IMR-90 (cell line): ENCODE measurements around the gene FAM193A. TPM values are rescaled to one million over a fixed set of nuclear protein-coding genes. Genes with fewer than 3 reads are reported as not detected.

ENCODE experiments used
- ATAC-seq: fragments of 200-7000 bp; cut with Tn5 transposase; 2 replicates; pipeline ENCODE4 v1.9.1; 2020; ENCODE audit warnings: low read depth, mild to moderate bottlenecking, moderate library complexity
- BruUV-seq: library from RNA; stranded (reverse); fragments of 400-500 nt; replicated peaks from 2 replicates; lab custom pipeline; 2021; lab: Mats Ljungman, UMichigan
- CTCF ChIA-PET: fragments of 300-600 bp; formaldehyde crosslinking; extraction: SDS; loops from one replicate; lab custom pipeline; 2021; ENCODE audit warnings: antibody characterized with exemption; lab: Yijun Ruan, JAX
- POLR2A ChIA-PET: fragments of 300-600 bp; sonication (Branson Sonifier 250); formaldehyde crosslinking; loops from one replicate; lab custom pipeline; 2022; ENCODE audit warnings: antibody characterized with exemption; ENCODE audit not compliant: unreplicated experiment; lab: Charles Lee
- DNase-seq: peaks from one replicate; pipeline ENCODE4 v3.0.0; 2013
- H2AFZ ChIP-seq: replicated peaks from 2 replicates; pipeline ENCODE3; 2013; ENCODE audit warnings: low read length, mild to moderate bottlenecking; ENCODE audit not compliant: poor library complexity
- H2AK5ac ChIP-seq: 2 replicates; pipeline ENCODE4 v1.6.1; 2013; ENCODE audit warnings: low read depth, low read length, inconsistent platforms
- H2AK9ac ChIP-seq: replicated peaks from 2 replicates; pipeline ENCODE3; 2013; ENCODE audit warnings: mild to moderate bottlenecking, low read depth, low read length, moderate library complexity; ENCODE audit not compliant: poor library complexity
- H2BK120ac ChIP-seq: 2 replicates; pipeline ENCODE4 v1.6.1; 2013; ENCODE audit warnings: low read depth, low read length, inconsistent platforms
- H2BK15ac ChIP-seq: 3 replicates; pipeline ENCODE4 v1.6.1; 2013; ENCODE audit warnings: low read depth, low read length, inconsistent platforms
- H2BK20ac ChIP-seq: 2 replicates; pipeline ENCODE4 v1.6.1; 2013; ENCODE audit warnings: low read depth, mild to moderate bottlenecking, inconsistent platforms, low read length, moderate library complexity
- H2BK5ac ChIP-seq: 2 replicates; pipeline ENCODE4 v1.6.1; 2013; ENCODE audit warnings: mild to moderate bottlenecking, low read depth, low read length, inconsistent platforms; ENCODE audit not compliant: poor library complexity, severe bottlenecking
- H3K14ac ChIP-seq: replicated peaks from 2 replicates; pipeline ENCODE4 v1.6.1; 2013; ENCODE audit warnings: low read depth, low read length, inconsistent platforms
- H3K18ac ChIP-seq: 2 replicates; pipeline ENCODE4 v1.6.1; 2013; ENCODE audit warnings: low read depth, low read length, control low read depth
- H3K23ac ChIP-seq: 2 replicates; pipeline ENCODE4 v1.6.1; 2013; ENCODE audit warnings: low read depth, low read length, inconsistent platforms
- H3K27ac ChIP-seq: 2 replicates; pipeline ENCODE4 v1.5.1; 2013; ENCODE audit warnings: mild to moderate bottlenecking, control low read depth, low read length; ENCODE audit not compliant: insufficient read depth
- H3K27me3 ChIP-seq: 2 replicates; pipeline ENCODE4 v1.6.1; 2013; ENCODE audit warnings: low read length; ENCODE audit not compliant: control insufficient read depth, insufficient read depth
- H3K36me3 ChIP-seq: 2 replicates; pipeline ENCODE4 v1.6.1; 2013; ENCODE audit warnings: low read length, mixed read lengths; ENCODE audit not compliant: control insufficient read depth, insufficient read depth
- H3K4ac ChIP-seq: 2 replicates; pipeline ENCODE4 v1.6.1; 2013; ENCODE audit warnings: low read depth, low read length, inconsistent platforms
- H3K4me1 ChIP-seq: 2 replicates; pipeline ENCODE4 v1.6.1; 2013; ENCODE audit warnings: low read length, mixed read lengths; ENCODE audit not compliant: control insufficient read depth, insufficient read depth
- H3K4me2 ChIP-seq: 2 replicates; pipeline ENCODE4 v1.6.1; 2013; ENCODE audit warnings: low read depth, mild to moderate bottlenecking, control low read depth, low read length, moderate library complexity
- H3K4me3 ChIP-seq: 2 replicates; pipeline ENCODE4 v1.5.1; 2013; ENCODE audit warnings: low read depth, mild to moderate bottlenecking, control low read depth, low read length, moderate library complexity; ENCODE audit not compliant: insufficient read depth
- H3K56ac ChIP-seq: 2 replicates; pipeline ENCODE4 v1.6.1; 2013; ENCODE audit warnings: low read length, inconsistent platforms; ENCODE audit not compliant: insufficient read depth; ENCODE audit errors: extremely low read depth
- H3K79me1 ChIP-seq, 2 experiments: 2 replicates each; pipeline ENCODE4 v1.6.1; 2013; ENCODE audit warnings: low read length in 2 of 2, inconsistent platforms in 1 of 2, low read depth in 1 of 2
- H3K9ac ChIP-seq: 2 replicates; pipeline ENCODE4 v1.6.1; 2013; ENCODE audit warnings: low read depth, low read length, control low read depth
- H3K9me1 ChIP-seq: 2 replicates; pipeline ENCODE4 v1.6.1; 2013; ENCODE audit warnings: low read length, inconsistent platforms; ENCODE audit not compliant: insufficient read depth
- H3K9me3 ChIP-seq: 2 replicates; pipeline ENCODE4 v1.6.1; 2013; ENCODE audit warnings: low read length; ENCODE audit not compliant: control insufficient read depth, insufficient read depth
- H4K20me1 ChIP-seq: 2 replicates; pipeline ENCODE4 v1.6.1; 2013; ENCODE audit warnings: low read length, inconsistent platforms; ENCODE audit not compliant: insufficient read depth
- H4K5ac ChIP-seq: 2 replicates; pipeline ENCODE4 v1.6.1; 2013; ENCODE audit warnings: mild to moderate bottlenecking, low read depth, low read length, control low read depth
- H4K8ac ChIP-seq, 2 experiments: 2 replicates each; pipeline ENCODE4 v1.6.1; 2013; ENCODE audit warnings: low read depth in 2 of 2, low read length in 2 of 2, control low read depth in 1 of 2, inconsistent platforms in 1 of 2
- H4K91ac ChIP-seq: 2 replicates; pipeline ENCODE4 v1.6.1; 2013; ENCODE audit warnings: low read depth, low read length, inconsistent platforms; ENCODE audit not compliant: insufficient read depth
- BHLHE40 ChIP-seq: fragments of 150-350 bp; IDR thresholded peaks from 2 replicates; pipeline ENCODE4 v1.6.1; 2016; ENCODE audit warnings: mild to moderate bottlenecking, low read depth, low read length
- CEBPB ChIP-seq: IDR thresholded peaks from 2 replicates; pipeline ENCODE4 v1.6.1; 2012; ENCODE audit warnings: low read depth, low read length, improper control_type of control experiment
- CHD1 ChIP-seq: IDR thresholded peaks from 2 replicates; pipeline ENCODE4 v1.6.1; 2012; ENCODE audit warnings: low read depth, low read length, improper control_type of control experiment
- FOS ChIP-seq: fragments of 150-350 bp; IDR thresholded peaks from 2 replicates; pipeline ENCODE4 v1.6.1; 2016; ENCODE audit warnings: low read depth, low read length
- MAFK ChIP-seq: IDR thresholded peaks from 2 replicates; pipeline ENCODE4 v1.6.1; 2012; ENCODE audit warnings: low read depth, low read length, improper control_type of control experiment
- MAZ ChIP-seq: IDR thresholded peaks from 2 replicates; pipeline ENCODE4 v1.6.1; 2012; ENCODE audit warnings: low read depth, mild to moderate bottlenecking, low read length, improper control_type of control experiment, moderate library complexity, borderline replicate concordance
- MXI1 ChIP-seq: IDR thresholded peaks from 2 replicates; pipeline ENCODE4 v1.6.1; 2012; ENCODE audit warnings: low read depth, mild to moderate bottlenecking, low read length, moderate library complexity, borderline replicate concordance
- NFE2L2 ChIP-seq: fragments of 150-350 bp; IDR thresholded peaks from 2 replicates; pipeline ENCODE4 v1.6.1; 2016; ENCODE audit warnings: low read depth, mild to moderate bottlenecking, low read length
- POLR2A ChIP-seq: IDR thresholded peaks from 2 replicates; pipeline ENCODE4 v1.6.1; 2012; ENCODE audit warnings: mild to moderate bottlenecking, low read depth, low read length
- RAD21 ChIP-seq: IDR thresholded peaks from 2 replicates; pipeline ENCODE4 v1.6.1; 2012; ENCODE audit warnings: low read length, improper control_type of control experiment
- RCOR1 ChIP-seq: IDR thresholded peaks from 2 replicates; pipeline ENCODE4 v1.6.1; 2012; ENCODE audit warnings: mild to moderate bottlenecking, low read length, improper control_type of control experiment; ENCODE audit not compliant: insufficient replicate concordance
- RFX5 ChIP-seq: IDR thresholded peaks from 2 replicates; pipeline ENCODE4 v1.8.0; 2012; ENCODE audit warnings: low read depth, mild to moderate bottlenecking, low read length, moderate library complexity
- SMC3 ChIP-seq: fragments of 150-350 bp; IDR thresholded peaks from 2 replicates; pipeline ENCODE4 v1.6.1; 2016; ENCODE audit warnings: low read depth, mild to moderate bottlenecking, antibody characterized with exemption, low read length, moderate library complexity
- WGBS, 2 experiments: methylation state at CpG; one replicate each; pipeline versions ENCODE4 v1.1.5 to v1.1.7; 2013; ENCODE audit warnings: missing lambda C conversion rate in 2 of 2; ENCODE audit not compliant: insufficient read length in 1 of 2; ENCODE audit errors: extremely low coverage in 2 of 2; 5-methylcytosine and 5-hydroxymethylcytosine counted together
- dilution Hi-C: fragments of 300-500 bp; cut with HindIII; formaldehyde crosslinking; loops from one replicate; pipeline ENCODE4 v1.14.3; 2018; ENCODE audit warnings: low sequenced_read_pairs; ENCODE audit not compliant: unreplicated experiment
- in situ Hi-C: fragments of 300-500 bp; cut with MboI; formaldehyde crosslinking; loops from 3 replicates; pipeline ENCODE4 v1.14.3; 2019; ENCODE audit warnings: low sequenced_read_pairs, inconsistent platforms, mixed read lengths
- intact Hi-C: fragments of 100-400 bp; cut with micrococcal nuclease; formaldehyde crosslinking; loops from 2 replicates; pipeline ENCODE4 v1.10.0; 2022
- polyA plus RNA-seq, 3 experiments: library from polyadenylated mRNA; depleted of rRNA; stranded (reverse); fragments of >200 nt; gene quantifications; 2 replicates each; pipeline ENCODE4 v1.2.3, GENCODE V29; 2012; ENCODE audit warnings: low replicate concordance in 1 of 3
- total RNA-seq: library from RNA; depleted of rRNA; stranded (reverse); fragments of >200 nt; gene quantifications from 2 replicates; pipeline ENCODE4 v1.2.3, GENCODE V29; 2012
- TF ChIP-seq, protein P1 (sequence below): fragments of 150-350 bp; IDR thresholded peaks from 2 replicates; pipeline ENCODE4 v1.6.1; 2016; ENCODE audit warnings: low read depth, mild to moderate bottlenecking, low read length, moderate library complexity, borderline replicate concordance
- TF ChIP-seq, protein P2 (sequence below): fragments of 150-350 bp; IDR thresholded peaks from 2 replicates; pipeline ENCODE4 v1.6.1; 2017; ENCODE audit warnings: mild to moderate bottlenecking, antibody characterized with exemption, low read length, low read depth
- TF ChIP-seq, protein P3 (sequence below): conservative IDR thresholded peaks from 2 replicates; pipeline ENCODE4 v1.5.1; 2012; ENCODE audit warnings: mild to moderate bottlenecking, low read depth, low read length, improper control_type of control experiment

The FAM193A gene
- total and polyA plus RNA-seq, 2 of the 4 experiments (the other 2 are of a cell fraction), result 6.8 to 11.0 TPM

DNA sequence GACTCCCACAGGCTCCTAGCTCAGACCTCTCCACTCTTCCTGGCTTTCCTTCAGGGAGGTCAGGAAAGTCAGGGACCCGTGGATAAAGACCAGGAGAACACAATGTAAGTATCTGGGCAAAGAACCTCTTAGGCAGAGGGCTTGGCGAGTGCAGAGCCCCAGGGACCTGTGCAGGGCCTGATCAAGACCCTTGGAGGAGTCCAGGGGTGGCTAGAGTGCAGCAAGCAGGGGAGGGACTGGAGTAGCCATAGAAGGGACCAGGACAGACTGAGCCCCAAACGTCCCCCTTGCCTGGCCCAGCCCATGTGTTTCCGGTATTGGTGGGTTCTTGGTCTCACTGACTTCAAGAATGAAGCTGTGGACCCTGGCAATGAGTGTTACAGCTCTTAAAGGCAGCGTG is 225.6 kb downstream of the FAM193A start:
- TF ChIP-seq MAFK, result no peak
- TF ChIP-seq BHLHE40, result no peak
- TF ChIP-seq CHD1, result no peak
- no peak for TF ChIP-seq RFX5
- TF ChIP-seq MXI1, result no peak
- TF ChIP-seq POLR2A, result no peak
- TF ChIP-seq CEBPB, result no peak
- TF ChIP-seq RAD21, result no peak
- TF ChIP-seq NFE2L2, result no peak
- TF ChIP-seq, protein P1, sequence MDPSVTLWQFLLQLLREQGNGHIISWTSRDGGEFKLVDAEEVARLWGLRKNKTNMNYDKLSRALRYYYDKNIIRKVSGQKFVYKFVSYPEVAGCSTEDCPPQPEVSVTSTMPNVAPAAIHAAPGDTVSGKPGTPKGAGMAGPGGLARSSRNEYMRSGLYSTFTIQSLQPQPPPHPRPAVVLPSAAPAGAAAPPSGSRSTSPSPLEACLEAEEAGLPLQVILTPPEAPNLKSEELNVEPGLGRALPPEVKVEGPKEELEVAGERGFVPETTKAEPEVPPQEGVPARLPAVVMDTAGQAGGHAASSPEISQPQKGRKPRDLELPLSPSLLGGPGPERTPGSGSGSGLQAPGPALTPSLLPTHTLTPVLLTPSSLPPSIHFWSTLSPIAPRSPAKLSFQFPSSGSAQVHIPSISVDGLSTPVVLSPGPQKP, result no peak
- TF ChIP-seq MAZ, result no peak
- TF ChIP-seq, protein P2, sequence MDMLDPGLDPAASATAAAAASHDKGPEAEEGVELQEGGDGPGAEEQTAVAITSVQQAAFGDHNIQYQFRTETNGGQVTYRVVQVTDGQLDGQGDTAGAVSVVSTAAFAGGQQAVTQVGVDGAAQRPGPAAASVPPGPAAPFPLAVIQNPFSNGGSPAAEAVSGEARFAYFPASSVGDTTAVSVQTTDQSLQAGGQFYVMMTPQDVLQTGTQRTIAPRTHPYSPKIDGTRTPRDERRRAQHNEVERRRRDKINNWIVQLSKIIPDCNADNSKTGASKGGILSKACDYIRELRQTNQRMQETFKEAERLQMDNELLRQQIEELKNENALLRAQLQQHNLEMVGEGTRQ, result no peak
- TF ChIP-seq FOS, result no peak
- TF ChIP-seq, protein P3, sequence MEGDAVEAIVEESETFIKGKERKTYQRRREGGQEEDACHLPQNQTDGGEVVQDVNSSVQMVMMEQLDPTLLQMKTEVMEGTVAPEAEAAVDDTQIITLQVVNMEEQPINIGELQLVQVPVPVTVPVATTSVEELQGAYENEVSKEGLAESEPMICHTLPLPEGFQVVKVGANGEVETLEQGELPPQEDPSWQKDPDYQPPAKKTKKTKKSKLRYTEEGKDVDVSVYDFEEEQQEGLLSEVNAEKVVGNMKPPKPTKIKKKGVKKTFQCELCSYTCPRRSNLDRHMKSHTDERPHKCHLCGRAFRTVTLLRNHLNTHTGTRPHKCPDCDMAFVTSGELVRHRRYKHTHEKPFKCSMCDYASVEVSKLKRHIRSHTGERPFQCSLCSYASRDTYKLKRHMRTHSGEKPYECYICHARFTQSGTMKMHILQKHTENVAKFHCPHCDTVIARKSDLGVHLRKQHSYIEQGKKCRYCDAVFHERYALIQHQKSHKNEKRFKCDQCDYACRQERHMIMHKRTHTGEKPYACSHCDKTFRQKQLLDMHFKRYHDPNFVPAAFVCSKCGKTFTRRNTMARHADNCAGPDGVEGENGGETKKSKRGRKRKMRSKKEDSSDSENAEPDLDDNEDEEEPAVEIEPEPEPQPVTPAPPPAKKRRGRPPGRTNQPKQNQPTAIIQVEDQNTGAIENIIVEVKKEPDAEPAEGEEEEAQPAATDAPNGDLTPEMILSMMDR, result no peak
- TF ChIP-seq RCOR1, result no peak
- no peak for TF ChIP-seq SMC3
- no peaks in the 10 kb centered on the region for H4K20me1 ChIP-seq
- H3K23ac ChIP-seq, result no peak overlapping the region
- H2AFZ ChIP-seq, result no peak overlapping the region
- no peak overlapping the region for H3K56ac ChIP-seq
- H3K4ac ChIP-seq, result no peak overlapping the region
- no peak overlapping the region for H3K4me3 ChIP-seq
- no peak overlapping the region for H2BK5ac ChIP-seq
- H2BK20ac ChIP-seq, result no peak overlapping the region
- no peak overlapping the region for H3K4me2 ChIP-seq
- no peak overlapping the region for H4K5ac ChIP-seq
- H3K27ac ChIP-seq, result no peak overlapping the region
- no peak overlapping the region for H3K9ac ChIP-seq
- CTCF ChIA-PET, result no interaction called here
- H3K14ac ChIP-seq, result no peak overlapping the region
- 76% methylated on average over 4 of the region's 5 CpGs; no CpG with 5 or more reads in 1 of the 2 experiments for WGBS, 2 experiments
- intact Hi-C loops, result loop anchor here (5.0 kb wide), 2 partner anchors 130 to 275 kb away; no protein-coding TSS in a partner anchor
- ATAC-seq (no peak), DNase-seq (no peak)
- H3K27me3 ChIP-seq, result no peaks in the 10 kb centered on the region
- peaks cover 1% of the 10 kb centered on the region; the same call in 1 of the 2 replicates for H3K4me1 ChIP-seq
- H2BK15ac ChIP-seq, result no peak overlapping the region
- H3K9me3 ChIP-seq, result no peaks in the 10 kb centered on the region
- H4K8ac ChIP-seq, result no peak overlapping the region
- in situ Hi-C loops, result loop anchor here (25.0 kb wide), 1 partner anchor 275 kb away; no protein-coding TSS in a partner anchor
- H3K79me1 ChIP-seq, result no peaks in the 10 kb centered on the region
- POLR2A ChIA-PET, result no interaction called here
- H4K91ac ChIP-seq, result no peak overlapping the region
- no peaks in the 10 kb centered on the region for H3K9me1 ChIP-seq
- no TSS peak for BruUV-seq
- no peaks in the 10 kb centered on the region for H3K36me3 ChIP-seq
- H2AK5ac ChIP-seq, result no peak overlapping the region; the same call in 1 of the 2 replicates
- no peak overlapping the region for H2BK120ac ChIP-seq
- dilution Hi-C loops, result no loop called here
- H2AK9ac ChIP-seq, result no peak overlapping the region
- no peak overlapping the region for H3K18ac ChIP-seq
